Stomach (tissue), 4 donors: ENCODE results near the gene LCE2A.

Source experiments
- POLR2A ChIP-seq, 4 donors: fragments of 450-650 bp; IDR thresholded peaks; one replicate each; pipeline ENCODE4 v1.6.1; 2016; ENCODE audit warnings: antibody characterized with exemption in 4 of 4, control low read depth in 2 of 4, mild to moderate bottlenecking in 1 of 4, moderate library complexity in 1 of 4
- TF ChIP-seq, protein P1 (sequence below), 7 experiments: fragments of 450-650 bp in 4 of 7; fragments of 200-600 bp in 3 of 7; sonication (generic) in 3 of 7; IDR thresholded peaks; one replicate each; pipeline ENCODE4 v1.5.1; 2016 to 2019; ENCODE audit warnings: antibody characterized with exemption in 7 of 7, control low read depth in 2 of 7, mild to moderate bottlenecking in 1 of 7

DNA sequence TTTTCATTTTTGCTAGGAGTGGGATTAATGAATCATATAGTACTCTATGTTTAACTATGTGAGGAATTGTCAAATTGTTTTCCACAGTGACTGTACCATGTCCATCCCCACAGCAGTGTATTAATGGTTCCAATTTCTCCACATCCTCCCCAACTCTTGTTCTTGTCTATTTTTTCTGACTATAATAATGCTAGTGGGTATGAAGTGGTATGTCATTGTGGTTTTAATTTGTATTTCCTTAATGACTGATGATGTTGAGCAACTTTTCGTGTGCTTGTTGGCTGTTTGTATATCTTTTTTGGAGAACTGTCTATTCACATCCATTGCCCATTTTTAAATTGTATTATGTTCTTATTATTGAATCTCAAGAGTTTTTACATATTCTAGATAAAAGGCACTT lies 49.7 kb downstream of the LCE2A start:
- TF ChIP-seq, protein P1, sequence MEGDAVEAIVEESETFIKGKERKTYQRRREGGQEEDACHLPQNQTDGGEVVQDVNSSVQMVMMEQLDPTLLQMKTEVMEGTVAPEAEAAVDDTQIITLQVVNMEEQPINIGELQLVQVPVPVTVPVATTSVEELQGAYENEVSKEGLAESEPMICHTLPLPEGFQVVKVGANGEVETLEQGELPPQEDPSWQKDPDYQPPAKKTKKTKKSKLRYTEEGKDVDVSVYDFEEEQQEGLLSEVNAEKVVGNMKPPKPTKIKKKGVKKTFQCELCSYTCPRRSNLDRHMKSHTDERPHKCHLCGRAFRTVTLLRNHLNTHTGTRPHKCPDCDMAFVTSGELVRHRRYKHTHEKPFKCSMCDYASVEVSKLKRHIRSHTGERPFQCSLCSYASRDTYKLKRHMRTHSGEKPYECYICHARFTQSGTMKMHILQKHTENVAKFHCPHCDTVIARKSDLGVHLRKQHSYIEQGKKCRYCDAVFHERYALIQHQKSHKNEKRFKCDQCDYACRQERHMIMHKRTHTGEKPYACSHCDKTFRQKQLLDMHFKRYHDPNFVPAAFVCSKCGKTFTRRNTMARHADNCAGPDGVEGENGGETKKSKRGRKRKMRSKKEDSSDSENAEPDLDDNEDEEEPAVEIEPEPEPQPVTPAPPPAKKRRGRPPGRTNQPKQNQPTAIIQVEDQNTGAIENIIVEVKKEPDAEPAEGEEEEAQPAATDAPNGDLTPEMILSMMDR (IDR thresholded peaks at IDR 0.05), result no peak
- TF ChIP-seq POLR2A (IDR thresholded peaks at IDR 0.05), result no peak
